ENCODE data around the gene PSMD11.
"Not testable (repeated sequence)": the region's sequence is repeated elsewhere in the genome, so short reads cannot be mapped to it uniquely, and the experiment has no call there.

The PSMD11 gene

GRCh38 chr17:32444301-32445073 lies at the start of gene PSMD11:
Gene PSMD11 (plus strand): TSS chr17:32444510. CDS start chr17:32444524, 14 bp downstream.
- DNase-seq (ENCODE audit: low read depth in 1 of 2, low spot score in 1 of 2): peak; percentile 97
- in situ Hi-C loops (cut with HindIII; ENCODE audit: low pct_unique_long_range_greater_than_20kb, low sequenced_read_pairs): no loop called here
- TF ChIP-seq JUND (IDR thresholded peaks at IDR 0.05; ENCODE audit: low read depth): no peak

DNA sequence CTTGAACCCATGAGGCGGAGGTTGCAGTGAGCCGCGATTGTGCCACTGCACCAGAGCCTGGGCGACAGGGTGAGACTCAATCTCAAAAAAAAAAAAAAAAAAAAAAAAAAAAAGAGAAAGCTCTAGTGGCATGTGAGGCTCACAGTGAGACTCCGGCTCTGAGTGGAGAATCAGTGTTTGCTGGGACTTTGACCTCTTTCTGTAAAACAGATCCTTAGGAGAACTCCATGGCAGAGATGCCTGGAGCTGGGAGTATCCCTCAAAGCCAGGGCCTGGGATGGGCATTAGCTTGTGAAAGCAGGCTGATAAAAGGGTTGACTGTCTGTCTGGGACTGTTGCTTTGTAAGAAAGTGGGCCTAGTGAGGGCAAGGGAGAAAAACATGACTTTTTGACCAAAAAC lies 48.0 kb upstream of the PSMD11 start:
- TF ChIP-seq JUND (IDR thresholded peaks at IDR 0.05; ENCODE audit: low read depth): no peak
- in situ Hi-C loops (cut with HindIII; ENCODE audit: low pct_unique_long_range_greater_than_20kb, low sequenced_read_pairs): no loop called here
- DNase-seq (ENCODE audit: low read depth in 1 of 2, low spot score in 1 of 2): no peak

DNA sequence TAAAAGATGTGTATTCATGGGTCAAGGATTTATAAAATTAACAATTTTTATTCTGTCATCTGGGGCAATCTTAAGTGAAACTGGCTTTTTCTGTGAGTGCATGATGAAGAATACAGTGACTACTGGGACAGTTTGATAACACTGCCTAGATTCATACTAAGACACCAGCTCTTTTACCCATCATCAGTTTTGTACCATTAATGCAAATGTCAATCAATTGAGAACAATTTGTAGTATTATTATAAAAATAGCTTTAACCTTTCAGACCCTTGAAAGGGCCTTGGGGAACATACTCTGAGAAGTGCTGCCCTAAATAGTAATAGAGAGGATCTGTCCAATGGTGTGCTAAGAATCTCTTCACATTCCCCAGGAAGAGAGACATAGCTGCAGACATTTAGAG lies 45.4 kb upstream of the PSMD11 start:
- no peak for TF ChIP-seq JUND (IDR thresholded peaks at IDR 0.05; ENCODE audit: low read depth)
- DNase-seq (ENCODE audit: low read depth in 1 of 2, low spot score in 1 of 2): no peak
- in situ Hi-C loops (cut with HindIII; ENCODE audit: low pct_unique_long_range_greater_than_20kb, low sequenced_read_pairs): no loop called here

DNA sequence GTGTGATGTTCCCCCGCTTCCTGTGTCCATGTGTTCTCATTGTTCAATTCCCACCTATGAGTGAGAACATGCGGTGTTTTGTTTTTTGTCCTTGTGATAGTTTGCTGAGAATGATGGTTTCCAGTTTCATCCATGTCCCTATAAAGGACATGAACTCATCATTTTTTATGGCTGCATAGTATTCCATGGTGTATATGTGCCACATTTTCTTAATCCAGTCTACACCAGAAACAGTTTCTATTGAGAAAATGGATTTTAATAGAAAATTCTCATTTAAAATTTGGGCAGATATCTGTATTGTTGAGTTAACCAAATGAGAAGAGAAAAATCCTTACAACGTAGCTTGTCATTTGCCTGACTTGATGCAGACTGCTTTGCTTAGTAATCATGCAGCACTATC lies 34.2 kb upstream of the PSMD11 start:
- in situ Hi-C loops (cut with HindIII; ENCODE audit: low pct_unique_long_range_greater_than_20kb, low sequenced_read_pairs); DNase-seq (ENCODE audit: low read depth in 1 of 2, low spot score in 1 of 2): not testable (repeated sequence)

DNA sequence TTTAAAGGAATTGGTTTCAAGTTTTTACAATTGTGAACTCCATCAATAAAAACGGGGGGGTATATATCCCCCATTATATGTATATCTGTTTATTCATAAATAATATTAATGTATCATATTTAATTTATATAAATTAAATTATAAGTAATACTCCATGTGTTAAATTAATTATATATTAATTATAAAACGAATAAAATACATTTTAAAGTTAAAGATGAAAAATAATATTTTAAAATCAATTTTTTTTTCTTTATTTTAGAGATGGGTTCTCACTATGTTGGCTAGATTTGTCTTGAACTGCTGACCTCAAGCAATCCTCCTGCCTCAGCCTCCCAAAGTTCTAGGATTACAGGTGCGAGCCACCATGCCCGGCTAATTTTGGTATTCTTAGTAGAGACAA lies 17.4 kb upstream of the PSMD11 start:
- in situ Hi-C loops (cut with HindIII; ENCODE audit: low pct_unique_long_range_greater_than_20kb, low sequenced_read_pairs): no loop called here
- TF ChIP-seq JUND (IDR thresholded peaks at IDR 0.05; ENCODE audit: low read depth): no peak
- no peak for DNase-seq (ENCODE audit: low read depth in 1 of 2, low spot score in 1 of 2)

DNA sequence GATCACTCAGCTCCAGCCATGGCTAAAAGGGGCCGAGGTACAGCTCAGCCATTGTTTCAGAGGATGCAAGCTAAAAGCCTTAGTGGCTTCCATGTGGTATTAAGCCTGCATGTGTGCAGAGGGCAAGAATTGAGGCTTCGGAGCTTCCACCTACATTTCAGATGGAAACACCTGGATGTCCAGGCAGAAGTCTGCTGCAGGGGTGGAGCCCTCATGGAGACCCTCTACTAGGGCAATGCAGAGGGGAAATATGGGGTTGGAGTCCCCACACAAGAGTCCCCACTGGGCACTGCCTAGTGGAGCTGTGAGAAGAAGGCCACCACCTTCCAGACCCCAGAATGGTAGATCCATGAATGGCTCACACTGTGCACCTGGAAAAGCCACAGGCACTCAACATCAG lies 14.7 kb upstream of the PSMD11 start:
- no peak for TF ChIP-seq JUND (IDR thresholded peaks at IDR 0.05; ENCODE audit: low read depth)
- in situ Hi-C loops (cut with HindIII; ENCODE audit: low pct_unique_long_range_greater_than_20kb, low sequenced_read_pairs): no loop called here
- peak in 1 of 2 experiments; percentile 9 for DNase-seq (ENCODE audit: low read depth in 1 of 2, low spot score in 1 of 2)

DNA sequence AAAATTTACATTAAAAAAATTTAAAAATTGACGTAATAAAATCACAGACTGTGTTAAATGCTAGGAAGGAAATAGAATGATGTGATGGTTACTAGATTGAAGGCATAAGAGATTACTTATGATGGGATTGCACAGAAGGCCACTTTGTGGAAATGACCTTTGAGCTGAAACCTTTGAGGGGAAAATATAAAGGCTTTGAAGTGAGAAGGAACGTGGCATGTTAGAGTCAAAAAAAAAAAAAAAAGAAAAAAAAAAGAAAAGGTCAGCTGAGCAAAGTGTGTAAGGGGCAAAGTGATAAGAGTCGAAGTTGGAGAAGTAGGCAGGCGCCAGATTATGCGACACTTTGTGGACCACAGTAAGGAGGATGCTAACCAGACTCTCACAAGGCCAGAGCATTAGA lies 3.6 kb upstream of the PSMD11 start:
- no peak for DNase-seq (ENCODE audit: low read depth in 1 of 2, low spot score in 1 of 2)
- TF ChIP-seq JUND (IDR thresholded peaks at IDR 0.05; ENCODE audit: low read depth): no peak
- in situ Hi-C loops (cut with HindIII; ENCODE audit: low pct_unique_long_range_greater_than_20kb, low sequenced_read_pairs): no loop called here

GRCh38 chr17:32441886-32442285 lies 2.4 kb upstream of the PSMD11 start:
- no peak for DNase-seq (ENCODE audit: low read depth in 1 of 2, low spot score in 1 of 2)
- TF ChIP-seq JUND (IDR thresholded peaks at IDR 0.05; ENCODE audit: low read depth): no peak
- in situ Hi-C loops (cut with HindIII; ENCODE audit: low pct_unique_long_range_greater_than_20kb, low sequenced_read_pairs): no loop called here

DNA sequence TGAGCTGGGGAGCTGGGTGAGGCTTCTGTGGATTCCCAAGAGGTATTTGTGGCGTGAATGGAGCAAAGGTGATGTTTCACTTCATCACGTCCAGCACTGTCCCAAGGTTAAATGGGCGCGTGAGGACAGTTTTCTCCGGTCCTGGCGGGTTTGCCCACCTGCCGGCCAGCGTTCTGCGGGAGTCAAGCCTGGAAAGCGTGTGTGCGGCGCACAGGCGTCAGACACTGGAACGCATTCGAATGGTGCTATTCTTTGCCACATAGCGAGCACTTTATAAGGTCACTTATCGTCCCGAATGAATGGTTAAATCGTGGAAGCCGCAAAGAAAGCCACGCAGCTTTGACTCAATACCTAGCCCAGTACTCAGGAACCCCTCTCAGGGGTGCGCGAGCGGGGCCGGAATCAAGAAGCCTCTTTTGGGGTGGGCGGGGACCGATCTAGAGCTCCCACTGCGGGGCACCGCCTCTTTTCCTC lies 446 bp upstream of the PSMD11 start:
- no peak for DNase-seq (ENCODE audit: low read depth in 1 of 2, low spot score in 1 of 2)
- TF ChIP-seq JUND (IDR thresholded peaks at IDR 0.05; ENCODE audit: low read depth): no peak
- in situ Hi-C loops (cut with HindIII; ENCODE audit: low pct_unique_long_range_greater_than_20kb, low sequenced_read_pairs): no loop called here

- peak; percentile 46 to 64 for DNase-seq (ENCODE audit: low read depth in 1 of 2, low spot score in 1 of 2)
These were observed 735 bp downstream of the PSMD11 start for GRCh38 chr17:32445074-32445415.

GRCh38 chr17:32445497-32445896 lies 1.2 kb downstream of the PSMD11 start:
- TF ChIP-seq JUND (IDR thresholded peaks at IDR 0.05; ENCODE audit: low read depth): no peak
- no peak for DNase-seq (ENCODE audit: low read depth in 1 of 2, low spot score in 1 of 2)
- in situ Hi-C loops (cut with HindIII; ENCODE audit: low pct_unique_long_range_greater_than_20kb, low sequenced_read_pairs): no loop called here

More at GRCh38 chr17:32445074-32445415, 735 bp downstream of the PSMD11 start:
- TF ChIP-seq JUND (IDR thresholded peaks at IDR 0.05; ENCODE audit: low read depth): no peak
- in situ Hi-C loops (cut with HindIII; ENCODE audit: low pct_unique_long_range_greater_than_20kb, low sequenced_read_pairs): no loop called here

- no peak for DNase-seq (ENCODE audit: low read depth in 1 of 2, low spot score in 1 of 2)
- no peak for TF ChIP-seq JUND (IDR thresholded peaks at IDR 0.05; ENCODE audit: low read depth)
- in situ Hi-C loops (cut with HindIII; ENCODE audit: low pct_unique_long_range_greater_than_20kb, low sequenced_read_pairs): no loop called here
These were observed 1.7 kb downstream of the PSMD11 start for GRCh38 chr17:32445971-32446370.

DNA sequence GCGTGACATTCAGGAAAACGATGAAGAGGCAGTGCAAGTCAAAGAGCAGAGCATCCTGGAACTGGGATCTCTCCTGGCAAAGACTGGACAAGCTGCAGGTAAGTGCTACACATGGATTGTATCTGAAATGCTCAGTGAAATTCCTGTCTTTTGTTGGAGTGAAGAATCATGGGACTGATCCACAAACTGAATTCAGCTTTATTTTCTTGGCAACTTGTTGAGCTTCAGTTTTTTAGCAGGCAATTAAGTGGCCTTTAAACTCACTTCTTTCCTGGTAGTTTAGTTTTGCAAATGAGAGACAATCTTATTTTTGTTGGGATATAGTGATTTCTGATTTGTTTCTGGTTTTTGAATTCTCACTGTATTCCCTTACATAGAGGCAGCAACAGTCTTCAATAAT lies 2.6 kb downstream of the PSMD11 start:
- no peak for DNase-seq (ENCODE audit: low read depth in 1 of 2, low spot score in 1 of 2)
- in situ Hi-C loops (cut with HindIII; ENCODE audit: low pct_unique_long_range_greater_than_20kb, low sequenced_read_pairs): no loop called here
- no peak for TF ChIP-seq JUND (IDR thresholded peaks at IDR 0.05; ENCODE audit: low read depth)

DNA sequence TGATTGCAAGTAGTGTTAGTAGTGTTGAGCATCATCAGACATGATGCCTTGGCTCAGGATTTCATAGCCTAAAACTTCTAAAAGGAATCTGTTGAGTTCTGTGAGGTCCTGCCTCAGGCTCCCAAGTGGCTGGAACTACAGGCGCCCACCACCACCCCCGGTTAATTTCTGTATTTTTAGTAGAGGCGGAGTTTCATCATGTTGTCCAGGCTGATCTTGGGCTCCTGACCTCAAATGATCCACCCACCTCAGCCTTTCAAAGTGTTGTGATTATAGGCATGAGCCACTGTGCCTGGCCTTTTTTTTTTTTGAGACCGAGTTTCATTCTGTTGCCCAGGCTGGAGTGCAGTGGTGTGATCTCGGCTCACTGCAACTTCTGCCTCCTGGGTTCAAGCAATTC lies 5.7 kb downstream of the PSMD11 start:
- in situ Hi-C loops (cut with HindIII; ENCODE audit: low pct_unique_long_range_greater_than_20kb, low sequenced_read_pairs): no loop called here
- no peak for TF ChIP-seq JUND (IDR thresholded peaks at IDR 0.05; ENCODE audit: low read depth)
- DNase-seq (ENCODE audit: low read depth in 1 of 2, low spot score in 1 of 2): no peak

DNA sequence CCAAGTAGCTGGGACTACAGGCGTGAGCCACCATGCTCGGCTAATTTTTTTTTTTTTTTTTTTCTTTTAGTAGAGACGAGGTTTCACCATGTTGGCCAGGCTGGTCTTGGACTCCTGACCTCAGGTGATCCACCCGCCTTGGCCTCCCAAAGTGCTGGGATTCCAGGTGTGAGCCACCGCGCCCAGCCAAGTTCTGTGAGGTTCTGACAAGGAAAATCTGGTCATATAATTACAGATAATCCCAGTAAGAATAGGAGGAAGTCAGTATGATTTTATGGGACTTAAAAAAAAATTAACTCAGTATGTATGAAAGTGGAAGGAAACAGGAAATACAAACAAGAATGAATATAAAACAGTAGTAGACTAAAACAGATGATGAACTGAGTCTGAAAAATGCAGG lies 6.1 kb downstream of the PSMD11 start:
- in situ Hi-C loops (cut with HindIII; ENCODE audit: low pct_unique_long_range_greater_than_20kb, low sequenced_read_pairs); DNase-seq (ENCODE audit: low read depth in 1 of 2, low spot score in 1 of 2): not testable (repeated sequence)

Data from T47D (cell line).